ENCODE measurements around the gene ABHD16B.

ABHD16B gene

GRCh38 chr20:63881451-63882226 is 20.3 kb downstream of the ABHD16B start:
- no peak for DNase-seq

DNA sequence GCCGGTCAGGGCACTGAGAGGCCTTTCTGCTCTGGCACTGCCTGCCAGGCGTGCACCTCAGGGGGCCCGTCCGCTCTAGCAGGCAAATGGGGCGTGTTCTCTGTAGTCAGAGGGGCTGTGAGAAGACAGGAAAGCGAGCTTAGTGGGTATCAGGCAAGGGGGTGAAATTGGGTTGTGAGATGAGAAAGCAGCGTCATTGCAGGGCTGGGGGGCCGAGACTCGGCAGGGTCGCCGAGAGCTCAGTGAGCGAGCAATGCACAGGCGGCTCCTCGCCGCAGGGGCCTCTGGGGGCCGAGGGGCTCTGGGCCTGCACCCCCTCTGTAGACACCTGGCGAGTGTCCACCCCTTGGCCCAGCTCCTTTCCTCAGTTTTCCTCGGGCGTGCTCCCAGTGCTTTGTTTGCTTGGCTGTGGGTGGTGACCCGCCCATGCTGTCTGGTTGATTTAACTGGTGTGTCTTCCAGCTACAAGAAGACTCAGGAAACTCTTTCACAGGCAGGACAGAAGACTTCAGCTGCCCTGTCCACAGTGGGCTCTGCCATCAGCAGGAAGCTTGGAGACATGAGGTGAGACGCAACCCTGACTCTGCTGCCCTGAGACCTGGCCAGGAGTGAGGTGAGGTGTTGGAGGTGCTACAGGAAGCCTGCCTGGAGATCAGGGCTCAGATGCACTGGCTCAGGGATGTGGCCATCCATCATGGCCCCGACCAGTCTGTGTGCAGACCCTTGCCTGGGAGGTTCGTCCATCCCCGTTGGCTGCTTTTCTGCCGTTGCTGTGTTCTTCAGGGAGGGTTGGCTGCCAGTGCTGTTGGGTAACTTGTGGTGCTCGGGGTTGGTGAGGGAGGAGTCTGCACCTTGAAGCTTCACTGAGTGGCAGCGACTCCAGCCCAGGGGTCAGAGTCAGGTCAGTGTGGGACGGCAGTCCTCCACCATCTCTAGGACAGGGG is 21.2 kb downstream of the ABHD16B start:
- no peak for DNase-seq

DNA sequence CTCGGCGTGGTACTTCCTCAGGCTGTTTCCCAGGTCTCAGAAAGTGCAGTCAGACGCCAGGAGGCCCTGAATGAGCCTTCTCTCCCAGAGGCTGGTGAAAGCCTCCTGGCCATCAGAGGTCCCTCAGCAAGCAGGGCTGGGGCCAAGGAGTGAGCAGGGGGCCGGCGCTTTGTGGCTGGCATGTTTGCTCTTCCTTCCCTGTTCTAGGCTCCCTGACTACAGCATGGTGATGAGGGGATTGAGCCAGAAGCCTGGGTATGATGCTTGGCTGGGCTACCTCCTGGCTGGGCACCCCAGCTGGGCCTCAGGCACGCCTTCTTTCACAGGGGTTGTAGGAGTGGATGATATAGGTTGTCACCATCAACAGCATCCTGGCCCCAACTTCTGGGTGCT is 21.9 kb downstream of the ABHD16B start:
- DNase-seq = no peak

DNA sequence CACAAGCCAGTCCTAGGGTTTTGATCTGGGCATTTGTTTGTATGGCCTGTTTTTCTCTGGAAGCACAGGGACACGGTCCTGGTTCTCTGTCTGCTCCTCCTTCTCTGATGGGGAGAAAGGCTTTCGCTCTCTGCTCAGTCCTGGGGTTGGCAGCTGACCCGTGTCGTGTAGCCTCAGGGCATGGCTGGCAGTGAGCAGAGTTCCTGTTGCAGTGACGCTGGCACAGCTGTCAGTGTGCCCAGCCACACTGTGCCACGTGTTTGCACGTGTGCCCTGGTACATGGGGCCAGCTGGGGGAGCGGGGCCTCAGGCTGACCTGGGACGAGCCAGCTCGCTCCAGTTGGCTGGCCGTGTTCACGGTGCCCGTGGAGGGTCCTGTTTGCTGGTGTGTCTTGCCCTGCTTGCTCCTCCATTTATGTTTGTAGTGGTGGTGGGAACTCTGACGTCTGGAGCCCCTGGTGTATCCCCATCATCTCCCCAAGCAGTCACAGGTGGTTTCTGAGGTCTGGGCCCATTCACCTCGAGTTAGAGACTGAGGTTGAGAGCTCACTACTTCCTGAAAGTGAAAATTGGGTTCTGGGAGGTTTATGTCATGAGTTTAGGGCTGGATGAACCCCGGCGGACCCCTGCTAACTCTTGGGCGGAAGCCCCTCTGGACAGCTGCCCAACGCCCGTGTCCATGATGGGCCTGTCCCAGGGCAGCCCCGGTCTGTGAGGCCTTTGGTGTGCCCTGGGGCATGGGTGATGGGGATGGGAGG is 23.4 kb downstream of the ABHD16B start:
- DNase-seq = no peak

DNA sequence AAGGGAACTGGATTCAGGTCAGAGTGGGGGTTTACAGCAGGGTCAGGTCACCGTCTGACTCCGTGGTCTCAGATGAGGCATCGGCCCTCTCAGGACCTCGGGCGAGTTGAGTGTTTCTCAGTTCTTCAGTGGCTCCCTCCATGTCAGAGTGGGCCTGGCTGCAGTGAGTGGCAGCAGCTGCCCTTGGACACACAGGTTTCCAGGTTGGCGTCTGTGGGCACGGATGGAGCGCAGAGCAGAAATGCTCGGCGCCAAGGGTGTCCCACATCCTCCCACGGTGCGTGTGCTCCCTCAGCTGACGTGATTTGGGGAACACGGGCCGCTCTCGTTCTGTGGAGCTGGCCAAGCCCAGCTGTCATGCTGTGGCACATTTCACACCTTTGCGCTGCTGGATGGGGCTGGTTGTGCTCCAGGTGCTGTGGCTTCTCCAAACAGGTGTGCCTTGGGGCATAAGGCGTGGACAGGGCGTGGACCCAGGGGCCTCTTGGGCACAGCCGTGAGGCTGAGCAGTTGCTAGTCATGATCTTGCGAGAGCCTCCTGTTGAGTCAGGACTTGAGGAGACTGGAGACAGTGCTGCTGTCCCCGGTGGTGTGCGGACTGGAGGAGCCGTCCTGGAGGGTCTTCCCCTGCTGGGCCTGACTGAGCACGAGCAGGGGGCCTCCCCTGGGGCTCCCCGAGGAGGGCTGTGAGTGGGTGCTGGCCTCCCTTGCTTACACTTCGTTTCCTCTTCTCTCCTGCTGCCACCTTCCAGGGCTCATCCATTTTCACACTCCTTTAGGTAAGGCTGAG is 24.2 kb downstream of the ABHD16B start:
- no peak for DNase-seq

- no peak for DNase-seq
These were observed 24.7 kb downstream of the ABHD16B start for GRCh38 chr20:63886054-63886419.

GRCh38 chr20:63886921-63887320 is 25.6 kb downstream of the ABHD16B start:
- DNase-seq = no peak

- no peak for DNase-seq
These were observed 28.2 kb downstream of the ABHD16B start for GRCh38 chr20:63889241-63890200.

GRCh38 chr20:63890201-63890576 is 28.9 kb downstream of the ABHD16B start:
- no peak for DNase-seq

DNA sequence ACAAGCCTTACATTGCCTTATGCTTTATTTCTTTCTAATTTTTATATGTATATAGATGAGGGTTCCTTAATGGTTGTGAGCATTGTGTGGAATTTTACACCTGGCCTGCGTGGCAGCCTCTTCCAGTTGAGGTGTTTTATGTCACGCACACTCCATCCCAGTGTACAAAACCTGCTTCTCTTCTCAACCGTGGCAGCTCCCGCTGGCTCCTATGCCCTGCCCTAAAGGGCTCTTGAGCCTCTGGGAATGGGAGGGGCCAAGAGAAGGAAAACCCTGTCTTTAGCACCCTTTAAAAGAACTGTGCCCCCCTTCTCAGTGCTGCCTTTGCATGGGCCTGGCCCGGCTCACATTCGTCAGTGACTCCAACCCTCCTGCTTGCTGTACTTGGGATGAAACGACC is 29.3 kb downstream of the ABHD16B start:
- no peak for DNase-seq

- no peak for DNase-seq
These were observed 30.0 kb downstream of the ABHD16B start for GRCh38 chr20:63891061-63892002.

- DNase-seq = no peak
These were observed 31.1 kb downstream of the ABHD16B start for GRCh38 chr20:63892402-63892801.

- DNase-seq = no peak
These were observed 32.7 kb downstream of the ABHD16B start for GRCh38 chr20:63893999-63894357.

GRCh38 chr20:63894358-63895201 is 33.3 kb downstream of the ABHD16B start, which contains the start of gene DNAJC5:
DNAJC5 (plus strand) TSS chr20:63895126; CDS start chr20:63928346, 33,220 bp downstream.
- peak; percentile 95 for DNase-seq

DNA sequence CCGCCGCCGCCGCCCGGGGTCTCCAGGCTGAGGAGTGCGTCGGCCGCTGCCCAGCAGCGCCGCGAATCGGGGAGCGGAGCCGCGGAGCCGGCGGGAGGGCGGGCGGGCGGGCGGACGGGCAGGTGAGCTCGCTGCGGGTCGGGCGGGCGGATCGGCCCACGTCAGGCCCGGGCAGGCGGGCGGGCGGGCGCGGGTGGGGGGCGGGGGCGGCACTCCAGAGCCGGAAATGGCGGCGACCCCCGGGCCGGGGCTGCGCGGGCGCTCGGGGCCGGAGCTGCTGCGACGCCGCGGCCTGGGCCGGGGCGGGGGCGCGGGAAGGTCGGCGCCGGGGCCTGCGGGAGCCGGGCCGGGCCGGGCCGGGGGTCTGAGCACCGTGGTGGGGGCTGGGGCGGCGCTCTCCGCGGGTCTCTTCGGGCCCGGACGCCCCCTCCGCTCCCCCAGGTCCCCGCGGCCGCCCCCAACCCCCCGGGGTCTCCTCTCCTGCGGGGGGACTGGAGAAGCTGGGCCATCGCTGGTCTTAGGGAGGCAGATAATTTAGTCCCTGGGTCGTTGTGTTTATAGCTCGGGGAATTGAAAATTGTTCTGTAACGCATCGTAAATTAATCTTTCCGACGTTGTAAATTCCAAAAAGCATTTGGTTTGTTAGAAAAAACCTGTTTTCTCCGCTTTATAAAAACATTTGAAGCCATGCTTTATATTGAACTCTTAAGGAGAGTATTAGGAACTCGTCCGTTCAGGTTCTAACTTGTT is 34.1 kb downstream of the ABHD16B start:
- no peak for DNase-seq

GRCh38 chr20:63895952-63896263 is 34.6 kb downstream of the ABHD16B start:
- DNase-seq = no peak

GRCh38 chr20:63896264-63897105 is 35.2 kb downstream of the ABHD16B start:
- peak; percentile 31 for DNase-seq

Measured in activated naive CD4-positive, alpha-beta T cell treated with anti-CD3 and anti-CD28 coated beads, Interleukin-2, amount 50 U/mL, for 16 hours (primary cell).